HCT116 (cell line): ENCODE data around the gene THRB. TPM values are rescaled to one million over a fixed set of nuclear protein-coding genes. Genes with fewer than 3 reads are reported as not detected.

Source experiments
- ATAC-seq: fragments of 200-7000 bp; cut with Tn5 transposase; 2 replicates; pipeline ENCODE4 v1.9.1; 2020; ENCODE audit warnings: mild to moderate bottlenecking, moderate library complexity
- BruUV-seq: library from RNA; stranded (reverse); fragments of 400-500 nt; replicated peaks from 2 replicates; lab custom pipeline; 2021; lab: Mats Ljungman, UMichigan
- CTCF ChIA-PET: fragments of 300-600 bp; sonication (Branson Sonifier 250); formaldehyde crosslinking; loops from one replicate; lab custom pipeline; 2021; ENCODE audit warnings: antibody characterized with exemption; lab: Charles Lee
- POLR2A ChIA-PET: fragments of 300-600, 350-600 bp; sonication (Branson Sonifier 250); formaldehyde crosslinking; loops from one replicate; lab custom pipeline; 2021; ENCODE audit warnings: antibody characterized with exemption; lab: Charles Lee
- RAD21 ChIA-PET, 2 experiments: fragments of 300-600 bp; sonication (Branson Sonifier 250); formaldehyde crosslinking; loops; one replicate each; lab custom pipeline; 2023; ENCODE audit warnings: low total read pairs in 2 of 2; ENCODE audit not compliant: uncharacterized antibody in 2 of 2, unreplicated experiment in 2 of 2, low non-redundant PET in 1 of 2; lab: Charles Lee
- DNase-seq: peaks from one replicate; pipeline ENCODE4 v3.0.0-alpha.2; 2010; ENCODE audit warnings: low read depth, low spot score
- H2AFZ ChIP-seq: fragments of 200-600 bp; shearing (Covaris generic), sonication (generic); 2 replicates; pipeline ENCODE4 v1.6.1; 2017; ENCODE audit warnings: low read depth, mixed run types, mixed read lengths, antibody characterized with exemption, low read length; ENCODE audit not compliant: poor library complexity, severe bottlenecking
- H3K27ac ChIP-seq: 2 replicates; pipeline ENCODE4 v1.5.1; 2012; ENCODE audit warnings: low read depth, low read length
- H3K27me3 ChIP-seq: fragments of 200-600 bp; sonication (generic); 2 replicates; pipeline ENCODE4 v1.6.1; 2016; ENCODE audit warnings: mixed run types, low read length, mixed read lengths; ENCODE audit not compliant: insufficient read depth
- H3K36me3 ChIP-seq, 2 experiments: fragments of 200-500 bp in 1 of 2; fragments of 200-600 bp in 1 of 2; sonication (Bioruptor generic) in 1 of 2; sonication (generic) in 1 of 2; 2 replicates each; pipeline versions ENCODE4 v1.5.1 to v1.6.1; 2014 to 2016; ENCODE audit warnings: low read length in 2 of 2, inconsistent platforms in 1 of 2, mixed read lengths in 1 of 2, mixed run types in 1 of 2; ENCODE audit not compliant: insufficient read depth in 2 of 2, control insufficient read depth in 1 of 2
- H3K4me1 ChIP-seq, 2 experiments: fragments of 200-600 bp in 1 of 2; sonication (generic) in 1 of 2; 2 replicates each; pipeline versions ENCODE4 v1.5.1 to v1.6.1; 2012 to 2017; ENCODE audit warnings: low read length in 2 of 2, inconsistent platforms in 1 of 2, mild to moderate bottlenecking in 1 of 2, mixed read lengths in 1 of 2, mixed run types in 1 of 2, moderate library complexity in 1 of 2; ENCODE audit not compliant: insufficient read depth in 2 of 2, control insufficient read depth in 1 of 2
- H3K4me2 ChIP-seq: fragments of 200-600 bp; sonication (generic); 2 replicates; pipeline ENCODE4 v1.6.1; 2017; ENCODE audit warnings: mixed run types, low read length, mixed read lengths
- H3K4me3 ChIP-seq, 2 experiments: fragments of 200-600 bp in 1 of 2; sonication (generic) in 1 of 2; replicated peaks in 1 of 2; 2 replicates each; pipeline ENCODE4 v1.5.1; 2011 to 2016; ENCODE audit warnings: low read length in 2 of 2, control low read depth in 1 of 2, low read depth in 1 of 2, mild to moderate bottlenecking in 1 of 2, mixed read lengths in 1 of 2, mixed run types in 1 of 2
- H3K79me2 ChIP-seq: fragments of 200-600 bp; sonication (generic); 2 replicates; pipeline ENCODE4 v1.6.1; 2017; ENCODE audit warnings: mild to moderate bottlenecking, mixed run types, low read length, moderate library complexity, mixed read lengths; ENCODE audit not compliant: insufficient read depth
- H3K9ac ChIP-seq: fragments of 200-600 bp; sonication (generic); 2 replicates; pipeline ENCODE4 v1.6.1; 2016; ENCODE audit warnings: low read length, mixed read lengths
- H3K9me2 ChIP-seq: fragments of 200-600 bp; sonication (generic), shearing (Covaris generic); 2 replicates; pipeline ENCODE4 v1.6.1; 2017; ENCODE audit warnings: mixed run types, mild to moderate bottlenecking, moderate library complexity; ENCODE audit not compliant: insufficient read depth
- H3K9me3 ChIP-seq, 2 experiments: fragments of 200-500 bp in 1 of 2; fragments of 200-600 bp in 1 of 2; sonication (Bioruptor generic) in 1 of 2; sonication (generic) in 1 of 2; 2 replicates each; pipeline ENCODE4 v1.6.1; 2014 to 2017; ENCODE audit warnings: low read length in 2 of 2, mixed read lengths in 2 of 2, inconsistent platforms in 1 of 2, low read depth in 1 of 2, mild to moderate bottlenecking in 1 of 2, mixed run types in 1 of 2, moderate library complexity in 1 of 2; ENCODE audit not compliant: control insufficient read depth in 1 of 2, insufficient read depth in 1 of 2
- H4K20me1 ChIP-seq: fragments of 200-600 bp; sonication (generic), shearing (Covaris generic); 2 replicates; pipeline ENCODE4 v1.6.1; 2017; ENCODE audit warnings: mixed run types, mild to moderate bottlenecking, moderate library complexity; ENCODE audit not compliant: insufficient read depth
- CEBPB ChIP-seq: IDR thresholded peaks from 2 replicates; pipeline ENCODE4 v1.6.1; 2012; ENCODE audit warnings: low read depth
- EGR1 ChIP-seq: IDR thresholded peaks from 2 replicates; pipeline ENCODE4 v1.6.1; 2012; ENCODE audit warnings: low read depth
- EZH2phosphoT487 ChIP-seq: fragments of 200-600 bp; IDR thresholded peaks from 2 replicates; pipeline ENCODE4 v1.6.1; 2018; ENCODE audit warnings: antibody characterized with exemption, borderline replicate concordance
- FOSL1 ChIP-seq: IDR thresholded peaks from 2 replicates; pipeline ENCODE4 v1.6.1; 2012; ENCODE audit warnings: low read depth
- JUND ChIP-seq: IDR thresholded peaks from 2 replicates; pipeline ENCODE4 v1.6.1; 2012
- POLR2AphosphoS5 ChIP-seq: IDR thresholded peaks from 2 replicates; pipeline ENCODE4 v1.6.1; 2011; ENCODE audit warnings: mild to moderate bottlenecking, low read depth, low read length, moderate library complexity
- RAD21 ChIP-seq: IDR thresholded peaks from 2 replicates; pipeline ENCODE4 v1.6.1; 2012; ENCODE audit warnings: low read depth, mild to moderate bottlenecking
- SRF ChIP-seq: IDR thresholded peaks from 2 replicates; pipeline ENCODE4 v1.6.1; 2012; ENCODE audit warnings: low read depth
- YY1 ChIP-seq: IDR thresholded peaks from 2 replicates; pipeline ENCODE4 v1.6.1; 2011; ENCODE audit warnings: low read length, low read depth, moderate library complexity, mild to moderate bottlenecking; ENCODE audit not compliant: insufficient replicate concordance; ENCODE audit errors: extremely low read depth
- intact Hi-C: fragments of 100-400 bp; cut with micrococcal nuclease; formaldehyde crosslinking; loops from 2 replicates; pipeline ENCODE4 v1.10.0; 2022
- total RNA-seq: library from RNA; stranded (reverse); gene quantifications from one replicate; pipeline ENCODE4 v1.2.1, GENCODE V29; 2021; ENCODE audit not compliant: unreplicated experiment
- TF ChIP-seq, protein P1 (sequence below), 3 experiments: fragments of 200-600 bp in 1 of 3; sonication (generic) in 1 of 3; IDR thresholded peaks in 2 of 3; conservative IDR thresholded peaks in 1 of 3; 2 replicates each; pipeline ENCODE4 v1.5.1; 2012 to 2017; ENCODE audit warnings: low read depth in 2 of 3, low read length in 2 of 3, antibody characterized with exemption in 1 of 3, borderline replicate concordance in 1 of 3, control low read depth in 1 of 3, mild to moderate bottlenecking in 1 of 3, mixed read lengths in 1 of 3, mixed run types in 1 of 3, moderate library complexity in 1 of 3; ENCODE audit not compliant: insufficient read depth in 1 of 3
- TF ChIP-seq, protein P2 (sequence below): IDR thresholded peaks from 2 replicates; pipeline ENCODE4 v1.6.1; 2012; ENCODE audit warnings: low read depth

THRB gene
- total RNA-seq, 1 experiment from 2014 or later: 2.5 TPM

DNA sequence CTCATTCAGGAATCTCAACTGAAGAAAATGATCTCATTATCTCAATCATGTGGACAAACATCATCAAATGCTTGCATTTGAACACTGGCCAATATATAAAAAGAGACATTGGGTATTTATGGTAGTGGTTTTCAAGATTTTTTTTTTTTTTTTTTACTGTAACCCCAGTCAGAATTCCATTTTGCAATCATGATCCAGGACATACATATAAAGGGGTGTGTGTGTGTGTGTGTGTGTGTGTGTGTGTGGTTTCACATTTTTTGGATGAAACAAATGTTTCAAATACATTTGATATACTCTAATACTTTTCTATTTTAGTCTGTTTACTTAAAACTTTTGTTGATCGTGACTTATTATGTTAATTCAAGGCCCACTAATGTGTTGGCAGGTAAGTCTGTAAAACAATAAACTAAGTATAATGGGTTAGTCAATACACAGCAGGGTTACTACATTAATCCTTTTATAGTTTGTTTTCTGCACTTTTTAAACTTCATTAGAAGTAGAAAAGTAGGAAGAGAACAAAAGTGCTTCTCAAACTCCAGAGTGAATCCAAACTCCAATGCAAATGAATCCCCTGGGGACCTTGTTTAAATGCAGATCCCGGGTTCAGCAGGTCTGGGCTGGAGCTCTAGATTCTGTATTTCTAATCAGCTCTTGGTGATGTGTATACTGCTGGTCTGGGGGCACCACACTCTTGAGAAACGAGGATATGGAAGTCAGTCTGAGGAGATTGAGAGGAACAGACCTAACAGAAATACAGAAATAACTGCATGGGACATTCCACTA, 17.6 kb downstream of the THRB start:
- no peaks in the 10 kb centered on the region for H3K79me2 ChIP-seq
- ChIA-PET RAD21 (no interaction called here), CTCF (interaction anchor here (1.4 kb wide), 1 partner anchor 19 kb away, joined by 5 read pairs; no protein-coding TSS in a partner anchor), POLR2A (no interaction called here)
- no peak overlapping the region for H3K9ac ChIP-seq
- no peak overlapping the region for H3K4me3 ChIP-seq
- no peak for DNase-seq
- BruUV-seq: no TSS peak
- ATAC-seq: no peak
- H2AFZ ChIP-seq: no peak overlapping the region
- no peaks in the 10 kb centered on the region for H3K27me3 ChIP-seq
- no peak overlapping the region for H3K4me2 ChIP-seq
- no peak for TF ChIP-seq CEBPB
- no peak for TF ChIP-seq JUND
- no peak for TF ChIP-seq EZH2phosphoT487
- TF ChIP-seq YY1: no peak
- H4K20me1 ChIP-seq: no peaks in the 10 kb centered on the region
- H3K36me3 ChIP-seq: no peaks in the 10 kb centered on the region
- H3K27ac ChIP-seq: no peak overlapping the region
- H3K9me2 ChIP-seq: no peaks in the 10 kb centered on the region
- intact Hi-C loops: no loop called here
- H3K9me3 ChIP-seq: no peaks in the 10 kb centered on the region
- H3K4me1 ChIP-seq: peaks cover 0 to 11% of the 10 kb centered on the region in 2 experiments; a peak in 1 of 4 replicates

DNA sequence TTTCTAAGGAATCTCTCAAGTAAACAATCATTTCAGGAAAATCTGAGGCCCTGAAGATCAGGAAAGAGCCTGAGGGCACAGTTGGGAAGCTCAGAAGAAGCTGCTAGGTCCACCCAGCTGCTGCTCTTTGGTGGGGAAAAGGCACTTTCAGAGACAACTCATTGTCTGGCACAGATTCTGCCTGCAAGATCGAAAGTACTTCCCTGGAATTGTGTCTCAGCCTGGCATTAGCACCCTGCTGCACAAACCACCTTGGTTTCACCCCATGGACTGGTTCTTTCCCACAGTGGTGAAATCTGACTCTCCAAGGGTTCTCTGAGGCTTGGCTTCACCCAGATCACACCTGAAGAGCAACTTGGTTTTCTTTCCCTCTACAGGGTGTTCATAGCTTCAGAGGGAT, 18.7 kb downstream of the THRB start:
- RAD21 ChIA-PET: no interaction called here
- TF ChIP-seq, protein P1, sequence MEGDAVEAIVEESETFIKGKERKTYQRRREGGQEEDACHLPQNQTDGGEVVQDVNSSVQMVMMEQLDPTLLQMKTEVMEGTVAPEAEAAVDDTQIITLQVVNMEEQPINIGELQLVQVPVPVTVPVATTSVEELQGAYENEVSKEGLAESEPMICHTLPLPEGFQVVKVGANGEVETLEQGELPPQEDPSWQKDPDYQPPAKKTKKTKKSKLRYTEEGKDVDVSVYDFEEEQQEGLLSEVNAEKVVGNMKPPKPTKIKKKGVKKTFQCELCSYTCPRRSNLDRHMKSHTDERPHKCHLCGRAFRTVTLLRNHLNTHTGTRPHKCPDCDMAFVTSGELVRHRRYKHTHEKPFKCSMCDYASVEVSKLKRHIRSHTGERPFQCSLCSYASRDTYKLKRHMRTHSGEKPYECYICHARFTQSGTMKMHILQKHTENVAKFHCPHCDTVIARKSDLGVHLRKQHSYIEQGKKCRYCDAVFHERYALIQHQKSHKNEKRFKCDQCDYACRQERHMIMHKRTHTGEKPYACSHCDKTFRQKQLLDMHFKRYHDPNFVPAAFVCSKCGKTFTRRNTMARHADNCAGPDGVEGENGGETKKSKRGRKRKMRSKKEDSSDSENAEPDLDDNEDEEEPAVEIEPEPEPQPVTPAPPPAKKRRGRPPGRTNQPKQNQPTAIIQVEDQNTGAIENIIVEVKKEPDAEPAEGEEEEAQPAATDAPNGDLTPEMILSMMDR (IDR thresholded peaks at IDR 0.05 in 2 of 3, conservative IDR thresholded peaks at IDR 0.05 in 1 of 3; ENCODE audit: borderline replicate concordance in 1 of 3, insufficient read depth in 1 of 3, low read depth in 2 of 3, low read length in 2 of 3): no peak
- no peak for TF ChIP-seq RAD21
- no peak for TF ChIP-seq SRF
- TF ChIP-seq POLR2AphosphoS5: no peak
- TF ChIP-seq, protein P2, sequence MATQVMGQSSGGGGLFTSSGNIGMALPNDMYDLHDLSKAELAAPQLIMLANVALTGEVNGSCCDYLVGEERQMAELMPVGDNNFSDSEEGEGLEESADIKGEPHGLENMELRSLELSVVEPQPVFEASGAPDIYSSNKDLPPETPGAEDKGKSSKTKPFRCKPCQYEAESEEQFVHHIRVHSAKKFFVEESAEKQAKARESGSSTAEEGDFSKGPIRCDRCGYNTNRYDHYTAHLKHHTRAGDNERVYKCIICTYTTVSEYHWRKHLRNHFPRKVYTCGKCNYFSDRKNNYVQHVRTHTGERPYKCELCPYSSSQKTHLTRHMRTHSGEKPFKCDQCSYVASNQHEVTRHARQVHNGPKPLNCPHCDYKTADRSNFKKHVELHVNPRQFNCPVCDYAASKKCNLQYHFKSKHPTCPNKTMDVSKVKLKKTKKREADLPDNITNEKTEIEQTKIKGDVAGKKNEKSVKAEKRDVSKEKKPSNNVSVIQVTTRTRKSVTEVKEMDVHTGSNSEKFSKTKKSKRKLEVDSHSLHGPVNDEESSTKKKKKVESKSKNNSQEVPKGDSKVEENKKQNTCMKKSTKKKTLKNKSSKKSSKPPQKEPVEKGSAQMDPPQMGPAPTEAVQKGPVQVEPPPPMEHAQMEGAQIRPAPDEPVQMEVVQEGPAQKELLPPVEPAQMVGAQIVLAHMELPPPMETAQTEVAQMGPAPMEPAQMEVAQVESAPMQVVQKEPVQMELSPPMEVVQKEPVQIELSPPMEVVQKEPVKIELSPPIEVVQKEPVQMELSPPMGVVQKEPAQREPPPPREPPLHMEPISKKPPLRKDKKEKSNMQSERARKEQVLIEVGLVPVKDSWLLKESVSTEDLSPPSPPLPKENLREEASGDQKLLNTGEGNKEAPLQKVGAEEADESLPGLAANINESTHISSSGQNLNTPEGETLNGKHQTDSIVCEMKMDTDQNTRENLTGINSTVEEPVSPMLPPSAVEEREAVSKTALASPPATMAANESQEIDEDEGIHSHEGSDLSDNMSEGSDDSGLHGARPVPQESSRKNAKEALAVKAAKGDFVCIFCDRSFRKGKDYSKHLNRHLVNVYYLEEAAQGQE: no peak
- TF ChIP-seq EGR1: no peak
- no peak for TF ChIP-seq FOSL1
- TF ChIP-seq JUND: no peak
- TF ChIP-seq EZH2phosphoT487: no peak
- TF ChIP-seq, all 23 proteins: peak for 0
- no peaks in the 10 kb centered on the region for H3K36me3 ChIP-seq
- H3K9me2 ChIP-seq: no peaks in the 10 kb centered on the region
- intact Hi-C loops: no loop called here
- no peak overlapping the region for H3K27ac ChIP-seq
- H3K27me3 ChIP-seq: no peaks in the 10 kb centered on the region
- H3K4me3 ChIP-seq: no peak overlapping the region
- H3K9ac ChIP-seq: no peak overlapping the region
- no peak overlapping the region for H3K4me2 ChIP-seq
- ATAC-seq: no peak
- no peaks in the 10 kb centered on the region for H3K9me3 ChIP-seq
- no peaks in the 10 kb centered on the region for H4K20me1 ChIP-seq
- POLR2A ChIA-PET: no interaction called here
- peaks cover 0 to 12% of the 10 kb centered on the region in 2 experiments; a peak in 1 of 4 replicates for H3K4me1 ChIP-seq
- no peak for DNase-seq
- H2AFZ ChIP-seq: no peak overlapping the region
- no peaks in the 10 kb centered on the region for H3K79me2 ChIP-seq
- CTCF ChIA-PET: interaction anchor here (1.4 kb wide), 1 partner anchor 21 kb away, joined by 5 read pairs; no protein-coding TSS in a partner anchor
- no TSS peak for BruUV-seq
